OCI-LY7 (cell line): ENCODE measurements around the gene DIPK1B. TPM values are rescaled to one million over a fixed set of nuclear protein-coding genes. Genes with fewer than 3 reads are reported as not detected.

ENCODE experiments used
- BruUV-seq: library from RNA; stranded (reverse); fragments of 400-500 nt; replicated peaks from 2 replicates; lab custom pipeline; 2021; lab: Mats Ljungman, UMichigan
- CTCF ChIA-PET: fragments of 300-600 bp; sonication (Branson Sonifier 250); formaldehyde crosslinking; loops from one replicate; lab custom pipeline; 2022; ENCODE audit warnings: antibody characterized with exemption; ENCODE audit not compliant: unreplicated experiment; lab: Charles Lee
- POLR2A ChIA-PET: fragments of 300-600 bp; sonication (Branson Sonifier 250); formaldehyde crosslinking; loops from one replicate; lab custom pipeline; 2022; ENCODE audit warnings: antibody characterized with exemption; lab: Charles Lee
- DNase-seq: peaks from one replicate; pipeline ENCODE4 v3.0.0-alpha.2; 2015; ENCODE audit warnings: low spot score
- H2AFZ ChIP-seq: fragments of 200-600 bp; sonication (generic), shearing (Covaris generic); 2 replicates; pipeline ENCODE4 v1.6.1; 2014; ENCODE audit warnings: mild to moderate bottlenecking, antibody characterized with exemption, low read length, moderate library complexity
- H3K27ac ChIP-seq: fragments of 200-600 bp; sonication (generic); 2 replicates; pipeline ENCODE4 v1.5.1; 2014; ENCODE audit warnings: mixed run types, low read depth, mild to moderate bottlenecking, moderate library complexity, low read length, inconsistent platforms; ENCODE audit not compliant: poor library complexity, severe bottlenecking
- H3K36me3 ChIP-seq: fragments of 200-600 bp; sonication (generic); 2 replicates; pipeline ENCODE4 v1.6.1; 2014; ENCODE audit warnings: mild to moderate bottlenecking, antibody characterized with exemption, low read length, moderate library complexity, mixed read lengths; ENCODE audit not compliant: insufficient read depth
- H3K4me1 ChIP-seq: fragments of 200-600 bp; sonication (generic); 2 replicates; pipeline ENCODE4 v1.5.1; 2014; ENCODE audit warnings: mild to moderate bottlenecking, low read length; ENCODE audit not compliant: insufficient read depth, poor library complexity, severe bottlenecking
- H3K4me2 ChIP-seq: fragments of 200-600 bp; sonication (generic); 2 replicates; pipeline ENCODE4 v1.6.1; 2014; ENCODE audit warnings: mild to moderate bottlenecking, low read length
- H3K4me3 ChIP-seq: fragments of 200-600 bp; sonication (generic); 2 replicates; pipeline ENCODE4 v1.5.1; 2014; ENCODE audit warnings: mild to moderate bottlenecking, low read depth, low read length; ENCODE audit not compliant: poor library complexity, severe bottlenecking
- H3K79me2 ChIP-seq: fragments of 200-600 bp; sonication (generic); 2 replicates; pipeline ENCODE4 v1.6.1; 2016; ENCODE audit warnings: low read depth, mild to moderate bottlenecking, low read length, moderate library complexity, mixed read lengths; ENCODE audit not compliant: insufficient read depth
- H3K9me2 ChIP-seq: fragments of 200-600 bp; sonication (generic); 2 replicates; pipeline ENCODE4 v1.6.1; 2016; ENCODE audit warnings: mild to moderate bottlenecking, low read length, mixed read lengths; ENCODE audit not compliant: insufficient read depth
- H3K9me3 ChIP-seq: fragments of 200-600 bp; sonication (generic); 2 replicates; pipeline ENCODE4 v1.6.1; 2014; ENCODE audit warnings: mild to moderate bottlenecking, mixed run types, low read length, mixed read lengths
- H4K20me1 ChIP-seq: fragments of 200-600 bp; sonication (generic); 2 replicates; pipeline ENCODE4 v1.6.1; 2014; ENCODE audit warnings: mild to moderate bottlenecking, antibody characterized with exemption, low read length, moderate library complexity, mixed read lengths; ENCODE audit not compliant: insufficient read depth
- CTCF ChIP-seq: fragments of 200-600 bp; sonication (generic); conservative IDR thresholded peaks from 2 replicates; pipeline ENCODE4 v1.5.1; 2014; ENCODE audit warnings: mild to moderate bottlenecking, antibody characterized with exemption, low read length, moderate library complexity, mixed read lengths
- EZH2phosphoT487 ChIP-seq: fragments of 200-600 bp; sonication (generic); IDR thresholded peaks from 2 replicates; pipeline ENCODE4 v1.6.1; 2018; ENCODE audit warnings: low read depth, borderline replicate concordance, mild to moderate bottlenecking, mixed run types, antibody characterized with exemption, low read length, moderate library complexity, mixed read lengths
- intact Hi-C: fragments of 100-400 bp; cut with micrococcal nuclease; formaldehyde crosslinking; loops from one replicate; pipeline ENCODE4 v1.10.0; 2022; ENCODE audit not compliant: unreplicated experiment
- total RNA-seq, 2 experiments: library from RNA; depleted of rRNA in 1 of 2; stranded (reverse); fragments of >200 nt in 1 of 2; shearing (Covaris generic) in 1 of 2; gene quantifications; 2 replicates each; pipeline ENCODE4 v1.2.3, GENCODE V29; 2014 to 2022

DIPK1B gene
- total RNA-seq, 2 experiments from 2014 or later, result 0.30 to 13.3 TPM

- intact Hi-C loops, result no loop called here
- H2AFZ ChIP-seq, result no peak overlapping the region
- no peaks in the 10 kb centered on the region for H3K9me2 ChIP-seq
- ChIA-PET CTCF (no interaction called here), POLR2A (interaction anchor here (0.6 to 0.8 kb wide), 2 partner anchors 11 to 404 kb away, joined by 4 to 11 read pairs; no protein-coding TSS in a partner anchor)
- no peak overlapping the region for H3K4me3 ChIP-seq
- peaks cover 21% of the 10 kb centered on the region for H3K36me3 ChIP-seq
- peaks cover 11% of the 10 kb centered on the region for H3K4me1 ChIP-seq
- no peak for TF ChIP-seq EZH2phosphoT487
- no peak for TF ChIP-seq CTCF
- no peak for DNase-seq
- H3K9me3 ChIP-seq, result no peaks in the 10 kb centered on the region
- H3K79me2 ChIP-seq, result no peaks in the 10 kb centered on the region
- H4K20me1 ChIP-seq, result peaks cover under 1% of the 10 kb centered on the region; the same call in 1 of the 2 replicates
- H3K27ac ChIP-seq, result no peak overlapping the region
- BruUV-seq, result no TSS peak
- no peak overlapping the region for H3K4me2 ChIP-seq
Observed at GRCh38 chr9:136718345-136719194, 6.2 kb downstream of the DIPK1B start.

DNA sequence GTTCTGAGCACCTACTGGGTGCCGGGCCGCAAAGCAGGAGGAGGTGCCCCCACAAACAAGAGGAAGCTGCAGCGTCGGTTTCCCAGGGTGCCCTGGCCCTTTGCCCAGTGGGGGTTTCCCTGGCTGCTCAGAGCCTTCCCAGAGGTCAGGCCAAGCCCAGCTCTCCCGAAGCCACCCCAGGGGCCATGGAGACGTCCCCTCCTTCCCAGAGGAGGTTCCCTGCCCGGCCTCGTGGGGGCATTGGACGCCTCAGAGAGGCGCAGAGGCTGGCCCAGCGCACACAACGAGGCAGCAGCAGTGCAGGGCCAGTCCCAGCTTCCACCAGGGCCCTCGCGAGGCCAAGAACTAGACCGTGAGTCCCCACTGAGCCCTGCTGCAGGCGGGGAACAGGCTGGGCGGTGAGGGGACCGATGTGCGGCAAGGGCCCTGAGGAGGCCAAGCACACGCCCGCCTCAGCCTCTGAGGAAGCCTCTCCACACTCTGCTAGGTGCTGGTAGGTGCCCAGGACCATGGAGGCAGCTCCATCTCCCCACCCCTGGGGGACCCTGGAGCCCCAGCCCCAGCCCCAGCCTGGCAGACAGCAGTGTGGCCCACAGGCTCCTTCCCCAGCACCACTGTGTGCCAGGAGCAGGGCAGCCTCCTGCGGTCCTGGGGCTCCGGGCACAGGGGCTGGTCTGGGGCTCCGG is 7.0 kb downstream of the DIPK1B start:
- H3K27ac ChIP-seq, result no peak overlapping the region
- H3K4me1 ChIP-seq, result peaks cover 7% of the 10 kb centered on the region
- H3K4me2 ChIP-seq, result no peak overlapping the region; the same call in 1 of the 2 replicates
- H3K9me2 ChIP-seq, result no peaks in the 10 kb centered on the region
- no peaks in the 10 kb centered on the region for H3K79me2 ChIP-seq
- ChIA-PET POLR2A (interaction anchor here (0.6 to 0.8 kb wide), 3 partner anchors 10 to 404 kb away, joined by 4 to 11 read pairs (median 5); no protein-coding TSS in a partner anchor), CTCF (no interaction called here)
- intact Hi-C loops, result no loop called here
- H3K4me3 ChIP-seq, result no peak overlapping the region
- no TSS peak for BruUV-seq
- H3K9me3 ChIP-seq, result no peaks in the 10 kb centered on the region
- H2AFZ ChIP-seq, result no peak overlapping the region
- H3K36me3 ChIP-seq, result peaks cover 28% of the 10 kb centered on the region
- H4K20me1 ChIP-seq, result peaks cover 4% of the 10 kb centered on the region; the same call in 1 of the 2 replicates
- DNase-seq, result no peak
- TF ChIP-seq EZH2phosphoT487, result no peak
- no peak for TF ChIP-seq CTCF
